Measurements from ENCODE around the gene FGD2.

GRCh38 chr6:37027811-37028469, 22.5 kb downstream of the FGD2 start:
- no peak for TF ChIP-seq CSRNP3 (CRISPR knock-in tag; IDR thresholded peaks at IDR 0.05)
- no peak for TF ChIP-seq CSDC2 (CRISPR knock-in tag; IDR thresholded peaks at IDR 0.05)
- TF ChIP-seq GLIS3 (CRISPR knock-in tag; IDR thresholded peaks at IDR 0.05) = no peak
- TF ChIP-seq CREB5 (CRISPR knock-in tag; IDR thresholded peaks at IDR 0.05; ENCODE audit: low read depth) = no peak
- TF ChIP-seq ZFP3 (CRISPR knock-in tag; IDR thresholded peaks at IDR 0.05) = no peak
- no peak for TF ChIP-seq PPARA (CRISPR knock-in tag; IDR thresholded peaks at IDR 0.05; ENCODE audit: borderline replicate concordance)
- no peak for TF ChIP-seq ISL1 (CRISPR knock-in tag; IDR thresholded peaks at IDR 0.05)
- no peak for TF ChIP-seq ARNTL (CRISPR knock-in tag; IDR thresholded peaks at IDR 0.05; ENCODE audit: borderline replicate concordance, low read depth)
- TF ChIP-seq TSHZ2 (CRISPR knock-in tag; IDR thresholded peaks at IDR 0.05) = no peak
- TF ChIP-seq PATZ1 (CRISPR knock-in tag; IDR thresholded peaks at IDR 0.05; ENCODE audit: borderline replicate concordance) = no peak
- TF ChIP-seq ZC3H10 (CRISPR knock-in tag; IDR thresholded peaks at IDR 0.05) = no peak
- TF ChIP-seq ZNF565 (CRISPR knock-in tag; conservative IDR thresholded peaks at IDR 0.05; ENCODE audit: low read depth) = no peak
- TF ChIP-seq TOX (CRISPR knock-in tag; IDR thresholded peaks at IDR 0.05; ENCODE audit: borderline replicate concordance) = no peak
